ENCODE data around the gene SPHK2.

The SPHK2 gene

DNA sequence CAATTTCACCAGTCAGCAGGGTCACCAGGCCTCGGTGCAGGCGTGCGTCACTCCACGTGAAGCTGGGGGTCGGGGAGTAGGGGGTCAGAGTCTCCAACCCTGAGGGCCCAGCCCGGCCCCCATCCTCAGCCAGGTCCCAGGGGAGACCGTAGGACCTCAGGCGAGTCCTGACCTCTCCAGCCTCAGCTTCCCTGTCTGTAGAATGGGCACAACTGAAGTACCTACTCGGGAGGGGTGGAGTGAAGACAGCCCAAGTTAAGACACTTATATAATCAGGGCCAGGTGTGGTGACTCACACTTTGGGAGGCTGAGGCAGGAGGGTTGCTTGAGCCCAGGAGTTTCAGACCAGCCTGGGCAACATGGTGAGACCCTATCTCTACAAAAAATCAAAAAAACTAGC lies 15.5 kb upstream of the SPHK2 start:
- Histone ChIP-seq H3K36me3 (ENCODE audit: insufficient read depth, low read length) (no peaks in the 10 kb centered on the region), H3K27me3 (ENCODE audit: insufficient read depth, low read length) (no peaks in the 10 kb centered on the region), H3K79me2 (ENCODE audit: control insufficient read depth, insufficient read depth, low read length, unreplicated experiment) (no peaks in the 10 kb centered on the region), H2AFZ (ENCODE audit: low read length, unreplicated experiment) (no peak overlapping the region), H3K27ac (ENCODE audit: low read depth, low read length) (no peak overlapping the region), H3K4me3 (ENCODE audit: low read depth, low read length) (no peak overlapping the region), H3K4me1 (ENCODE audit: control insufficient read depth, insufficient read depth, low read length, unreplicated experiment) (no peaks in the 10 kb centered on the region)

DNA sequence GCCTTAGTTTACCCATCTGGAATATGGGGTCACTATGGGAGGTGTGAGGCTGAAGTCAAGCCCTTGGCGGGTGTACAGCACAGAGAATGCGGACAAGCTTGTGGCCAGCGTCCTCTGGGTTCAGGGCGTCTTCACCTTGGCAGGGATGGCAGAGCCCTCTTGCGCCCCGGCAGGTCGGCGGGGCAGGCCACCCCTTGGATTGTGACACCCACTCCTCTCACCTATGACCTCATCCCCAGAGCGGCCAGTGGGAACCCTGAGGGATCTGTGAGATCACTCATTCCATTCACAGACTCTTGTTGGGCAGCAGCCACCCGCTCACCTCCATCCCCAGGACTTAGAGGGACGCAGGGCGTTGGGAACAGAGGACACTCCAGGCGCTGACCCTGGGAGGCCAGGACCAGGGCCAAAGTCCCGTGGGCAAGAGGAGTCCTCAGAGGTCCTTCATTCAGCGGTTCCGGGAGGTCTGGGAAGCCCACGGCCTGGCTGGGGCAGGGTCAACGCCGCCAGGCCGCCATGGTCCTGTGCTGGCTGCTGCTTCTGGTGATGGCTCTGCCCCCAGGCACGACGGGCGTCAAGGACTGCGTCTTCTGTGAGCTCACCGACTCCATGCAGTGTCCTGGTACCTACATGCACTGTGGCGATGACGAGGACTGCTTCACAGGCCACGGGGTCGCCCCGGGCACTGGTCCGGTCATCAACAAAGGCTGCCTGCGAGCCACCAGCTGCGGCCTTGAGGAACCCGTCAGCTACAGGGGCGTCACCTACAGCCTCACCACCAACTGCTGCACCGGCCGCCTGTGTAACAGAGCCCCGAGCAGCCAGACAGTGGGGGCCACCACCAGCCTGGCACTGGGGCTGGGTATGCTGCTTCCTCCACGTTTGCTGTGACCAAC lies 12.6 kb upstream of the SPHK2 start, which contains the start of gene SPACA4:
SPACA4 (plus strand) TSS at position 280 of the 896 bp plus-strand sequence; CDS start at position 517, 237 bp downstream.
- Histone ChIP-seq H3K27me3 (ENCODE audit: insufficient read depth, low read length) (no peaks in the 10 kb centered on the region), H2AFZ (ENCODE audit: low read length, unreplicated experiment) (no peak within 1 kb of the TSS), H3K79me2 (ENCODE audit: control insufficient read depth, insufficient read depth, low read length, unreplicated experiment) (no peaks in the 10 kb centered on the region), H3K4me3 (ENCODE audit: low read depth, low read length) (no peak within 1 kb of the TSS), H3K27ac (ENCODE audit: low read depth, low read length) (no peak within 1 kb of the TSS), H3K4me1 (ENCODE audit: control insufficient read depth, insufficient read depth, low read length, unreplicated experiment) (no peaks in the 10 kb centered on the region), H3K36me3 (ENCODE audit: insufficient read depth, low read length) (no peaks in the 10 kb centered on the region)

DNA sequence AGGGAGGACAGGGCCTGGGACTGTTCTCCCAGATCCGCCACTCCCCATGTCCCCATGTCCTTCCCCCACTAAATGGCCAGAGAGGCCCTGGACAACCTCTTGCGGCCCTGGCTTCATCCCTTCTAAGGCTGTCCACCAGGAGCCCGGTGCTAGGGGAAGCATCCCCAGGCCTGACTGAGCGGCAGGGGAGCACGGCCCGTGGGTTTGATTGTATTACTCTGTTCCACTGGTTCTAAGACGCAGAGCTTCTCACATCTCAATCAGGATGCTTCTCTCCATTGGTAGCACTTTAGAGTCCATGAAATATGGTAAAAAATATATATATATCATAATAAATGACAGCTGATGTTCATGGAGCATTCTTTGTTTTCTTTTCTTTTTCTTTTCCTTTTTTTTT lies 11.9 kb upstream of the SPHK2 start:
- no peak overlapping the region for H3K4me3 ChIP-seq (ENCODE audit: low read depth, low read length)
- H3K4me1 ChIP-seq (ENCODE audit: control insufficient read depth, insufficient read depth, low read length, unreplicated experiment) = no peaks in the 10 kb centered on the region
- H2AFZ ChIP-seq (ENCODE audit: low read length, unreplicated experiment) = no peak overlapping the region
- H3K79me2 ChIP-seq (ENCODE audit: control insufficient read depth, insufficient read depth, low read length, unreplicated experiment) = no peaks in the 10 kb centered on the region
- H3K27ac ChIP-seq (ENCODE audit: low read depth, low read length) = no peak overlapping the region
- H3K36me3 ChIP-seq (ENCODE audit: insufficient read depth, low read length) = no peaks in the 10 kb centered on the region
- no peaks in the 10 kb centered on the region for H3K27me3 ChIP-seq (ENCODE audit: insufficient read depth, low read length)

DNA sequence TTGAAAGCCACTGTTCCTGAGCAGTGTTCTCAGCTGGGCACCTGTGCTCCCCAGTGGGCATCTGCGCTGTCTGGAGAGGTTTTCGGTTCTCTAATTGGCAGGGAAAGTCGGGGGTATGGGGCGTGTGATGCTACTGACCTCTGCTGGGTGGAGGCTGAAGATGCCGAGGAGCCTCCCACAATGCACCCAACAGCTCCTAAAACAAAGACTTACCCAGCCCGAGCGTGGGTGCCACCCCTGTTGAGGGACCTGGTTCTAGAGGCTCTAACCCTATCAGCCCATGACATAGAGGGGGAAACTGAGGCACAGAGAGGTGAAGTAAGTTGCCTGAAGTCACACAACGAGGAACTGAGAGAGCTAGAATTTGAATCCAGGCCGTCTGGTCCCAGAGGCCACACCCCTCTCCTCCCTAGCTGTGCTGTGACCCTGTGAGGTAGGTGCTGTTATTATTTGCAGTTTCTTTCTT lies 10.5 kb upstream of the SPHK2 start:
- Histone ChIP-seq H3K79me2 (ENCODE audit: control insufficient read depth, insufficient read depth, low read length, unreplicated experiment) (no peaks in the 10 kb centered on the region), H3K27me3 (ENCODE audit: insufficient read depth, low read length) (no peaks in the 10 kb centered on the region), H3K4me1 (ENCODE audit: control insufficient read depth, insufficient read depth, low read length, unreplicated experiment) (no peaks in the 10 kb centered on the region), H3K4me3 (ENCODE audit: low read depth, low read length) (no peak overlapping the region), H3K36me3 (ENCODE audit: insufficient read depth, low read length) (no peaks in the 10 kb centered on the region), H2AFZ (ENCODE audit: low read length, unreplicated experiment) (no peak overlapping the region), H3K27ac (ENCODE audit: low read depth, low read length) (no peak overlapping the region)

DNA sequence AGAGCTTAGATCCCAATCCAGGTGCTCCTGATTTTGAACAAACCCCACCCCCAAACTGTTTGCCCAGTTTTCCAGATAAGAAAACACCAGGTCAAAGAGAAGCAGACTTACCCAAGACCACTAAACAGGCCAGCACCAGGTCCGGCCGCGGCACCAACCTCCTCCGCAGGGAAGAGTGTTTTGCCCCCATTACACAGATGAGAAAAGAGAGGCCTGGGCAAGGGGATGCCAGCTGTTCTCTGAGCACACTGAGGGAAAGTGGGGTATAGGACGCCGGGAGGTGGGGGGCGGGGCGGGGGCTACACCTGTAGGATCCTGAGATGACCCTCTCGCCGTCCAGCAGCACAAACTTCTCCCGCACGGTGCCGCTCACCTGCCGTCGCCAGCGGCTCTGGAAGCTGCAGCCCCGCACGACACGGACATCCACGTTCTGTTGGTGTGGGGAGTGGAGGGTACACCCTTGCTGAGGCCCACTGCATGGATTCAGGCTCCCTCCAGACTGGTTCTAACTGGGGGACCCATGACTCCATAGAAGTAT lies 9.7 kb upstream of the SPHK2 start:
- Histone ChIP-seq H3K36me3 (ENCODE audit: insufficient read depth, low read length) (no peaks in the 10 kb centered on the region), H3K27me3 (ENCODE audit: insufficient read depth, low read length) (no peaks in the 10 kb centered on the region), H2AFZ (ENCODE audit: low read length, unreplicated experiment) (no peak overlapping the region), H3K4me3 (ENCODE audit: low read depth, low read length) (no peak overlapping the region), H3K4me1 (ENCODE audit: control insufficient read depth, insufficient read depth, low read length, unreplicated experiment) (no peaks in the 10 kb centered on the region), H3K79me2 (ENCODE audit: control insufficient read depth, insufficient read depth, low read length, unreplicated experiment) (no peaks in the 10 kb centered on the region), H3K27ac (ENCODE audit: low read depth, low read length) (no peak overlapping the region)

DNA sequence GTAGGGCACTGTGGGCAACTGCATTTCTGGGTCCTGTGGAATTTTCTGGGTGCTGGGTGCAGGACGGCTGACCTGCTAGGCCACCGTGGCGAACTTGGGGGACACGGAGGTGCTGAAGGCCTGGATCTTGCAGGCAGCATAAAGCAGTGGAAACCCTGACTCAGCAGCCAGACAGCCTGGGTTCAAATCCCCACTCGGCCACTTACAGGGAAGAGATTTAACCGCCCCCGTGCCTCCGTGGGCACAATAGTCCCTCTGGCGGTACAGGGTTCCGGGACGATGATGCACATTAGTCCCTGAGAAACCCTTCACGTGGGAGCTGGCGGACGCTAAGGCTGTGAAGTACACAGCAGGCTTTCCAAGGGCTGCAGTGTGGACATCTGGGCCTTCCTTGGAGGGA lies 7.4 kb upstream of the SPHK2 start:
- peaks cover 11% of the 10 kb centered on the region for H3K79me2 ChIP-seq (ENCODE audit: control insufficient read depth, insufficient read depth, low read length, unreplicated experiment)
- H3K4me3 ChIP-seq (ENCODE audit: low read depth, low read length) = no peak overlapping the region
- H3K27me3 ChIP-seq (ENCODE audit: insufficient read depth, low read length) = no peaks in the 10 kb centered on the region
- no peak overlapping the region for H3K27ac ChIP-seq (ENCODE audit: low read depth, low read length)
- H3K4me1 ChIP-seq (ENCODE audit: control insufficient read depth, insufficient read depth, low read length, unreplicated experiment) = peaks cover under 1% of the 10 kb centered on the region
- no peak overlapping the region for H2AFZ ChIP-seq (ENCODE audit: low read length, unreplicated experiment)
- H3K36me3 ChIP-seq (ENCODE audit: insufficient read depth, low read length) = peaks cover 2% of the 10 kb centered on the region; the same call in 1 of the 2 replicates

DNA sequence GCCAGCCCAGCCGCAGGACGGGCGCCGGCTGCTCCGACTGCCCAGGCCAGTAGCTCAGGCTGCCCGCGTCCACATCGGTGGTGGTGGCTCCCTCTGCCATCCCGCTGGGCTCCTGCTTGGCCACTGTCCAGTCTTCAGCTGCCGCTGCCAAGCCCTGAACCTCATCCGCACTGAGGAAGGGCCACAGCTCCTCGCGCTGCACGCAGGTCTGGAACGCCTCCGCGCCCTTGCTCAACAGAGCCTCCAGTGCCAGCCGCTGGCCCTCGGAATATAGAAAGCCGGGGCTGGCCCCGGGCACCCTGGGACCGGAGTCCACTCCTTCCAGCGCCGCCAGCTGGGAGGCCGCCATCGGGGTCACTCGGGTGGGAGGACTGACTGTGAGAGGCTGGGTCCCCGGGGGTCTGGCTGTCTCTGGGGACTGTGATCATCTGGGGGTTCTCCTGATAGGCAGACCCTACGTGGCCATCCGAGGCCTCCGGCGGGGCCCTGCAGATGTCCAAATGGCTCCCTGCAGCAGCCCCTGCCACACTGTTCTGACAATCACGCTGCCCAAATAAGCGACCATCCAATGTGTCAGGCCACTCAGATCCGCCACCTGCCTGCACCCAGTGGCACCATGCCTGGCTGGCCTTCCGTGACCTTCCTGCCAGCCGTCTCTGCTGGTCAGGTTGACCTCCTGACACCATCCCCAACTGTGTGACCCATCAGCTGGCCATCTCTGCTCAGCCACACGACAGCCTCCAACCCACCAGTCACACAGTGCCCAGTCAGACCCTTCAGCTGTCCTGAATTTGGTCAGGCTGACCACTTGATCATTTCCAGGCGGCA lies 6.1 kb upstream of the SPHK2 start:
- H2AFZ ChIP-seq (ENCODE audit: low read length, unreplicated experiment) = no peak overlapping the region
- peaks cover 25% of the 10 kb centered on the region for H3K79me2 ChIP-seq (ENCODE audit: control insufficient read depth, insufficient read depth, low read length, unreplicated experiment)
- no peak overlapping the region for H3K27ac ChIP-seq (ENCODE audit: low read depth, low read length)
- no peak overlapping the region for H3K4me3 ChIP-seq (ENCODE audit: low read depth, low read length)
- H3K27me3 ChIP-seq (ENCODE audit: insufficient read depth, low read length) = no peaks in the 10 kb centered on the region
- H3K4me1 ChIP-seq (ENCODE audit: control insufficient read depth, insufficient read depth, low read length, unreplicated experiment) = peaks cover 5% of the 10 kb centered on the region
- H3K36me3 ChIP-seq (ENCODE audit: insufficient read depth, low read length) = peaks cover 16% of the 10 kb centered on the region; the same call in 1 of the 2 replicates

DNA sequence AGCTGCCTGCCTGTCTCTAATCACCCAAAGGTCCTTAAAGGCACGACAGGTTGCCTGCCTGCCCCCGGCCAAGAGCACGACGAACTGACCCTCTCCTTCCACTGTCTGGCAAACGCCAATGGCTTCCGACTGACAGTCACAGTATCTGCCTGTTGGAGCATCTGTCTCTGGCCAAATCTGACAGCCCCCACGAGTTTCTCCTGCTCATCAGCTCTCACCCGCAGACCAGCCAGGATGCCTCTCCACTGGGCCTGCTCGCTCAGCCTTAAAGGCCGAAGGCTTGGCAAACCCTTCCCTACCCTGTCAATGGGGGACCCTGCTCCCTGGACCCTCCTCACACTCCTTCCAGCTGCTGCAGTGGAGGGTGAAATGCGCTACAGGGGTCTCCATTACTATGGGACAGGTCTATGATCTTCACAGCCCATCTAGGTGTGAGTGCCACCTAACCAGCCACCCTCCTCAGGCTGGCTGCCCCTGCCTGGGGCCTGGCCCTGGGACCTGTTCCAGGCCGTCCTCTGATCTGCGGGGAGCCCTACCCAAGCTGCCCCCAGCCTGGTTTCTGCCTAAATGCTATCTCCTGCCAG lies 5.4 kb upstream of the SPHK2 start:
- Histone ChIP-seq H3K27ac (ENCODE audit: low read depth, low read length) (no peak overlapping the region), H3K27me3 (ENCODE audit: insufficient read depth, low read length) (no peaks in the 10 kb centered on the region), H2AFZ (ENCODE audit: low read length, unreplicated experiment) (no peak overlapping the region), H3K36me3 (ENCODE audit: insufficient read depth, low read length) (peaks cover 18% of the 10 kb centered on the region; the same call in 1 of the 2 replicates), H3K4me1 (ENCODE audit: control insufficient read depth, insufficient read depth, low read length, unreplicated experiment) (peaks cover 5% of the 10 kb centered on the region), H3K4me3 (ENCODE audit: low read depth, low read length) (no peak overlapping the region), H3K79me2 (ENCODE audit: control insufficient read depth, insufficient read depth, low read length, unreplicated experiment) (peaks cover 32% of the 10 kb centered on the region)

DNA sequence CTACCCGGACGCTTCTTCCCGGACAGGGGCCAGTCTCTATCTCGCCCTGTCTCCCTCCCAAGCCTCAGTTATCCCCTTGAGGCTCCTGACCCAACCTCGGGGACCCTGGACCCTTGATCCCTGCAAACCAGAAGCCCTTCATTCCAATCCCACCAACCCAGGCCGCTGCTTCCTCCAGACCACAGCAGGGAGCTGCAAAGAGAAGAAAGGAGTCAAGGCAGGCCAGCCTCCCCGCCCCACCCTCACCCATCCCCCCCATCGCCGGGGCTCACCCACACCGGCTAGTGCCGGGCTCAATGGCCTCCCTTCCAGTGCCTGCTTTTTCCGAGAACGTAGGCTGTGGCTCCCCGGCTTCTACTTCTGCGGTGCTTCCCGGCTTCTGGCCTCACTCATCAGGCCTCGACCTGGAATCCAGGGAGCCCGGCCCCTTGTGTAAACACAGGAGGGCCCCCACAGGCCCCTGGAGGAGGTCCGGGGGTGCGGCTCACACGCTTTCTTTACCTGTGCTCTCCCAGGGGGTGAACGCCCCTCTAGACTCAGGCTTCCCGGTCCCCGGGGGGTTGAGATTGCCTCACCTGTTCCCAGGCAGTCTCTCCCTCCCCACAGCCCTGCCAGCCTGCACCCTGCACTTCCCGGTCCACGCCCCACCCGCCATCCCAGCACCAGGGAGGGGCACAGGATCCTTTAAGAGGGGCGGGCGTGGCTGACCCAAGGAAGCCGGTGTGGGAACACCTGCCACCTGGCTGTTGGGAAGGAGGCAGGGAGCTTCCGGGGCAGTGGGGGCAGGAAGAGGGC lies 4.7 kb upstream of the SPHK2 start, which contains the start of gene FAM83E:
FAM83E (minus strand) TSS at position 641 of the 795 bp plus-strand sequence. CDS start 1,704 bp downstream, outside the sequence.
- Histone ChIP-seq H3K4me3 (ENCODE audit: low read depth, low read length) (no peak within 1 kb of the TSS), H3K4me1 (ENCODE audit: control insufficient read depth, insufficient read depth, low read length, unreplicated experiment) (peaks cover 5% of the 10 kb centered on the region), H3K79me2 (ENCODE audit: control insufficient read depth, insufficient read depth, low read length, unreplicated experiment) (peaks cover 34% of the 10 kb centered on the region), H2AFZ (ENCODE audit: low read length, unreplicated experiment) (no peak within 1 kb of the TSS), H3K27me3 (ENCODE audit: insufficient read depth, low read length) (no peaks in the 10 kb centered on the region), H3K36me3 (ENCODE audit: insufficient read depth, low read length) (peaks cover 18% of the 10 kb centered on the region; the same call in 1 of the 2 replicates), H3K27ac (ENCODE audit: low read depth, low read length) (no peak within 1 kb of the TSS)

Measured in ACC112 (cell line).